PFSK-1 (cell line): Measurements from ENCODE around the gene ST6GALNAC3.

ENCODE experiments used
- FOXP2 ChIP-seq: optimal IDR thresholded peaks from 2 replicates; pipeline ENCODE3; 2011; ENCODE audit warnings: borderline replicate concordance, control low read depth, inconsistent platforms; ENCODE audit not compliant: insufficient read depth; ENCODE audit errors: extremely low read length, extremely low read depth
- POLR2AphosphoS5 ChIP-seq: IDR thresholded peaks from 2 replicates; pipeline ENCODE4 v1.6.1; 2012; ENCODE audit warnings: low read depth, mild to moderate bottlenecking, control low read depth, low read length, moderate library complexity
- REST ChIP-seq, 2 experiments: IDR thresholded peaks; 2 replicates each; pipeline versions ENCODE4 v1.6.1 to v1.8.0; 2011 to 2012; ENCODE audit warnings: low read depth in 2 of 2, low read length in 2 of 2, control low read depth in 1 of 2, inconsistent platforms in 1 of 2, mild to moderate bottlenecking in 1 of 2, moderate library complexity in 1 of 2; ENCODE audit not compliant: insufficient read depth in 1 of 2
- SIN3A ChIP-seq: IDR thresholded peaks from 2 replicates; pipeline ENCODE4 v1.6.1; 2012; ENCODE audit warnings: mild to moderate bottlenecking, low read length, moderate library complexity, borderline replicate concordance; ENCODE audit not compliant: insufficient read depth
- TAF1 ChIP-seq: IDR thresholded peaks from 2 replicates; pipeline ENCODE4 v1.6.1; 2012; ENCODE audit warnings: low read length, control low read depth, borderline replicate concordance; ENCODE audit not compliant: insufficient read depth

GRCh38 chr1:76677416-76678405, 603.2 kb downstream of the ST6GALNAC3 start:
- no peak for TF ChIP-seq POLR2AphosphoS5
- TF ChIP-seq REST (IDR thresholded peaks at IDR 0.05; ENCODE audit: insufficient read depth in 1 of 2, low read depth in 2 of 2, low read length in 2 of 2) = no peak
- TF ChIP-seq FOXP2 = no peak
- TF ChIP-seq SIN3A = no peak
- TF ChIP-seq TAF1 = no peak
